Hepatocyte (in vitro differentiated cells): Measurements from ENCODE around the gene CD80. TPM values are rescaled to one million over a fixed set of nuclear protein-coding genes. Genes with fewer than 3 reads are reported as not detected.
A peak's percentile ranks its signal among the peaks of the same experiment; 100 is the strongest.

Experiments used
- DNase-seq: peaks from one replicate; pipeline ENCODE4 v3.0.0-alpha.2; 2016; ENCODE audit warnings: low spot score
- H2AFZ ChIP-seq: fragments of 200-600 bp; sonication (generic); 2 replicates; pipeline ENCODE4 v1.6.0; 2016; ENCODE audit warnings: antibody characterized with exemption, mild to moderate bottlenecking
- H3K27ac ChIP-seq: fragments of 200-600 bp; sonication (generic); 2 replicates; pipeline ENCODE4 v1.5.1; 2016; ENCODE audit warnings: mild to moderate bottlenecking
- H3K27me3 ChIP-seq: fragments of 200-600 bp; sonication (generic); 2 replicates; pipeline ENCODE4 v1.6.1; 2016
- H3K36me3 ChIP-seq: fragments of 200-600 bp; sonication (generic); replicated peaks from 2 replicates; pipeline ENCODE4 v1.5.1; 2016; ENCODE audit warnings: low read depth; ENCODE audit not compliant: insufficient read depth
- H3K4me1 ChIP-seq: fragments of 200-600 bp; sonication (generic); 2 replicates; pipeline ENCODE4 v1.5.1; 2016; ENCODE audit warnings: mild to moderate bottlenecking, moderate library complexity; ENCODE audit not compliant: insufficient read depth
- H3K4me2 ChIP-seq: fragments of 200-600 bp; sonication (generic); 2 replicates; pipeline ENCODE4 v1.6.0; 2016
- H3K4me3 ChIP-seq: fragments of 200-600 bp; sonication (generic); 2 replicates; pipeline ENCODE4 v1.5.1; 2016; ENCODE audit warnings: mild to moderate bottlenecking
- H3K79me2 ChIP-seq: fragments of 200-600 bp; sonication (generic); 2 replicates; pipeline ENCODE4 v1.6.0; 2017; ENCODE audit warnings: mild to moderate bottlenecking
- H3K9me2 ChIP-seq: fragments of 200-600 bp; sonication (generic); replicated peaks from 2 replicates; pipeline ENCODE4 v1.6.0; 2017; ENCODE audit warnings: mild to moderate bottlenecking; ENCODE audit not compliant: insufficient read depth
- H3K9me3 ChIP-seq: fragments of 200-600 bp; sonication (generic); 2 replicates; pipeline ENCODE4 v1.5.1; 2016; ENCODE audit warnings: low read depth, mild to moderate bottlenecking
- H4K20me1 ChIP-seq: fragments of 200-600 bp; sonication (generic); 2 replicates; pipeline ENCODE4 v1.6.0; 2016; ENCODE audit warnings: mild to moderate bottlenecking; ENCODE audit not compliant: insufficient read depth, poor library complexity, severe bottlenecking
- CTCF ChIP-seq: fragments of 200-600 bp; sonication (generic); IDR thresholded peaks from 2 replicates; pipeline ENCODE4 v1.5.1; 2016; ENCODE audit warnings: antibody characterized with exemption, mild to moderate bottlenecking; ENCODE audit not compliant: poor library complexity
- EZH2 ChIP-seq: fragments of 200-600 bp; sonication (generic); IDR thresholded peaks from 2 replicates; pipeline ENCODE4 v1.6.1; 2016; ENCODE audit warnings: antibody characterized with exemption, mild to moderate bottlenecking, borderline replicate concordance
- EZH2phosphoT487 ChIP-seq: fragments of 200-600 bp; sonication (generic); IDR thresholded peaks from one replicate; pipeline ENCODE4 v1.6.1; 2018; ENCODE audit warnings: antibody characterized with exemption, mild to moderate bottlenecking, low read depth, moderate library complexity; ENCODE audit not compliant: unreplicated experiment, severe bottlenecking
- WGBS: methylation state at CpG from one replicate; pipeline ENCODE4 v1.1.6; 2016; ENCODE audit warnings: low lambda C conversion rate; ENCODE audit errors: missing lambda C conversion rate; 5-methylcytosine and 5-hydroxymethylcytosine counted together
- polyA plus RNA-seq: library from polyadenylated mRNA; unstranded; fragments of >200 nt; fragmentation: Nextera tagmentation; extraction: Ambion mirVana; gene quantifications from 2 replicates; pipeline ENCODE4 v1.2.1, GENCODE V29; 2016
- total RNA-seq: library from RNA; depleted of rRNA; stranded (reverse); fragments of >200 nt; gene quantifications from 2 replicates; pipeline ENCODE4 v1.2.3, GENCODE V29; 2014

CD80 gene
- total and polyA plus RNA-seq, 2 experiments from 2014 or later = 0.07 TPM; not detected in 1

- DNase-seq = no peak
- H3K36me3 ChIP-seq = peaks cover 3% of the 10 kb centered on the region
- 96% methylated on average over 4 of the region's 4 CpGs for WGBS
- no peaks in the 10 kb centered on the region for H3K9me3 ChIP-seq
- H4K20me1 ChIP-seq = no peaks in the 10 kb centered on the region
- H3K4me2 ChIP-seq = no peak overlapping the region
- no peaks in the 10 kb centered on the region for H3K9me2 ChIP-seq
- TF ChIP-seq CTCF (no peak), EZH2 (no peak), EZH2phosphoT487 (no peak)
- H3K27me3 ChIP-seq = no peaks in the 10 kb centered on the region
- no peak overlapping the region for H3K27ac ChIP-seq
- no peak overlapping the region for H3K4me3 ChIP-seq
- no peaks in the 10 kb centered on the region for H3K4me1 ChIP-seq
- H3K79me2 ChIP-seq = peaks cover 21% of the 10 kb centered on the region
- no peak overlapping the region for H2AFZ ChIP-seq
Measured at GRCh38 chr3:119506631-119507030, 52.8 kb downstream of the CD80 start.

GRCh38 chr3:119500901-119501300 lies 58.5 kb downstream of the CD80 start:
- 67% methylated on average over 2 of the region's 2 CpGs for WGBS
- no peaks in the 10 kb centered on the region for H3K36me3 ChIP-seq
- H3K9me2 ChIP-seq = no peaks in the 10 kb centered on the region
- peaks cover 24% of the 10 kb centered on the region for H3K4me1 ChIP-seq
- no peak for DNase-seq
- H3K27me3 ChIP-seq = no peaks in the 10 kb centered on the region
- H4K20me1 ChIP-seq = no peaks in the 10 kb centered on the region
- no peak overlapping the region for H2AFZ ChIP-seq
- no peak for TF ChIP-seq EZH2
- TF ChIP-seq EZH2phosphoT487 = no peak
- TF ChIP-seq CTCF = no peak
- no peak overlapping the region for H3K4me3 ChIP-seq
- H3K79me2 ChIP-seq = peaks cover 41% of the 10 kb centered on the region
- no peaks in the 10 kb centered on the region for H3K9me3 ChIP-seq
- H3K27ac ChIP-seq = no peak overlapping the region
- H3K4me2 ChIP-seq = peak overlapping the region; percentile 84

- H3K9me3 ChIP-seq = no peaks in the 10 kb centered on the region
- no peaks in the 10 kb centered on the region for H4K20me1 ChIP-seq
- H3K4me2 ChIP-seq = peak overlapping the region; percentile 84
- no peaks in the 10 kb centered on the region for H3K9me2 ChIP-seq
- H3K36me3 ChIP-seq = no peaks in the 10 kb centered on the region
- peaks cover 39% of the 10 kb centered on the region for H3K79me2 ChIP-seq
- H3K4me1 ChIP-seq = peaks cover 24% of the 10 kb centered on the region
- no peak overlapping the region for H2AFZ ChIP-seq
- H3K27ac ChIP-seq = no peak overlapping the region
- no peak for DNase-seq
- no peaks in the 10 kb centered on the region for H3K27me3 ChIP-seq
- 83% methylated on average over 4 of the region's 4 CpGs for WGBS
- H3K4me3 ChIP-seq = no peak overlapping the region
- TF ChIP-seq EZH2 (no peak), CTCF (no peak), EZH2phosphoT487 (no peak)
Measured at GRCh38 chr3:119500265-119500664, 59.1 kb downstream of the CD80 start.
